Mononuclear cell (primary cell): ENCODE results near the gene KCNN1. TPM values are rescaled to one million over a fixed set of nuclear protein-coding genes. Genes with fewer than 3 reads are reported as not detected.
A peak's percentile ranks its signal among the peaks of the same experiment; 100 is the strongest.

Source experiments
- H3K27me3 ChIP-seq: 2 replicates; pipeline ENCODE4 v1.6.0; 2011; ENCODE audit warnings: low read length, control low read depth; ENCODE audit not compliant: insufficient read depth
- H3K4me1 ChIP-seq: 2 replicates; pipeline ENCODE4 v1.5.1; 2011; ENCODE audit warnings: mild to moderate bottlenecking, low read length, control low read depth; ENCODE audit not compliant: insufficient read depth
- H3K4me3 ChIP-seq: 2 replicates; pipeline ENCODE4 v1.5.1; 2011; ENCODE audit warnings: mild to moderate bottlenecking, low read length, moderate library complexity
- H3K9me3 ChIP-seq: 2 replicates; pipeline ENCODE4 v1.5.1; 2011; ENCODE audit warnings: low read depth, mild to moderate bottlenecking, control low read depth, low read length
- total RNA-seq: library from RNA; depleted of rRNA; stranded (reverse); fragments of >200 nt; gene quantifications from one replicate; pipeline ENCODE4 v1.2.3, GENCODE V29; 2012

KCNN1 gene
- total RNA-seq, 1 donor = under 0.01 TPM

GRCh38 chr19:17942582-17943273 lies 24.2 kb upstream of the KCNN1 start:
- Histone ChIP-seq H3K9me3 (no peaks in the 10 kb centered on the region), H3K4me3 (no peak overlapping the region), H3K4me1 (peaks cover 12% of the 10 kb centered on the region), H3K27me3 (no peaks in the 10 kb centered on the region)

GRCh38 chr19:17943274-17944221 lies 23.4 kb upstream of the KCNN1 start:
- H3K4me1 ChIP-seq = peaks cover 12% of the 10 kb centered on the region
- H3K9me3 ChIP-seq = no peaks in the 10 kb centered on the region
- no peak overlapping the region for H3K4me3 ChIP-seq
- H3K27me3 ChIP-seq = no peaks in the 10 kb centered on the region

- no peaks in the 10 kb centered on the region for H3K9me3 ChIP-seq
- H3K4me3 ChIP-seq = no peak overlapping the region
- H3K4me1 ChIP-seq = peaks cover 20% of the 10 kb centered on the region
- H3K27me3 ChIP-seq = peaks cover 5% of the 10 kb centered on the region
Observed at GRCh38 chr19:17944301-17944700, 22.6 kb upstream of the KCNN1 start.

- Histone ChIP-seq H3K9me3 (no peaks in the 10 kb centered on the region), H3K4me3 (peak overlapping the region; percentile 32), H3K4me1 (peaks cover 46% of the 10 kb centered on the region), H3K27me3 (peaks cover 31% of the 10 kb centered on the region)
Observed at GRCh38 chr19:17946965-17947784, 19.7 kb upstream of the KCNN1 start.

GRCh38 chr19:17947815-17948513 lies 18.9 kb upstream of the KCNN1 start:
- H3K27me3 ChIP-seq = peaks cover 39% of the 10 kb centered on the region
- H3K4me3 ChIP-seq = peak overlapping the region; percentile 34

GRCh38 chr19:17948514-17948900 lies 18.4 kb upstream of the KCNN1 start:
- no peaks in the 10 kb centered on the region for H3K9me3 ChIP-seq
- peaks cover 45% of the 10 kb centered on the region for H3K27me3 ChIP-seq
- no peak overlapping the region for H3K4me3 ChIP-seq
- H3K4me1 ChIP-seq = peaks cover 56% of the 10 kb centered on the region

More at GRCh38 chr19:17947815-17948513, 18.9 kb upstream of the KCNN1 start:
- H3K9me3 ChIP-seq = no peaks in the 10 kb centered on the region
- peaks cover 53% of the 10 kb centered on the region for H3K4me1 ChIP-seq

DNA sequence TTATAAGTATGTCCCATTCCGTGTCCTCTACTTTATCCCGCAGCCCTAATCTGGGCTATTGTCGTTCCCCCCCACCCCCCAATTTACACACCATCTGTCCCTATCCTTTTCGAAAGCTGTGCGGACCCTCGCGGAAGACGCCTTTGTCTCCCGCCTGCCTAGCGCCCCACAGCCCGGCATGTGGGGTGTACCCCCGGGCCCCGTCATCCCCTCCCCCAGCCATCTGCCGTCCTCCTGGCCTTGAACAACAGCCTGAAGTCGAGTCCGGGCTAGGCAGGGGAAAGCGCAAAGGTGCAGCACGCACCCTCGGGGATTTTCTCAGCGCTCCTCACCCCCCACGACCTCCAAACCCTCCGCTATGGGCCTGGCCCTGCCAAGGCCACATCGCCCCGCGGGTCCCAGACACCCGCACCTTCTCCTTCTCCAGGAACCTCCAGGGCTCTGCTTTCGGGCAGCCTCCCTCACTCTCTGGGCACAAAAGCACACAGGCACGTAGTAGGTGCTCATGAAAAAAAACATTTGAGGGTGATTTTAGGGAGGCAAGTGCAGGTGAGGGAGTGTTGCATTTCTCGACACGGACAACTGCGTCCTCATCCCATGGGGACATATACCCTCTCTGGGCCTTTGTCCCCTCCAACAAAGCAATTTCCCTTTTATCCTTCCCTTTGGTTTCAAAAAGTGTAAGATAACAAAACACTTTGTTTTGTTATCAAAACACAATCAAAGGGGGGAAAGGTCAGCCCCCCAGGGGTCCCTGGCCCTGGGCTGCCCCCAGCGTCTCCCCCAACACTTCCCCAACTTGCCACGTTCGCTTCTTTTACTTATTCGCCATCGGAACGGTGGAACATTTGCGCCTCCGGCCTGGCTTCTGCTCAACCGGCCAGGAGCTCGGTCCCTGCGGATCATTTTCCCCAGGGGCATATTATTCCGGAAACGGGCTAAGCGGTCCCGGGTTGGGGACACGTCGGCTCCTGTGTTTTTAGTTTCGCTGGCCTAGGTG lies 17.7 kb upstream of the KCNN1 start:
- Histone ChIP-seq H3K4me3 (no peak overlapping the region), H3K4me1 (peaks cover 56% of the 10 kb centered on the region), H3K9me3 (no peaks in the 10 kb centered on the region), H3K27me3 (peaks cover 51% of the 10 kb centered on the region)

GRCh38 chr19:17949956-17950309 lies 17.0 kb upstream of the KCNN1 start:
- Histone ChIP-seq H3K9me3 (no peaks in the 10 kb centered on the region), H3K4me3 (no peak overlapping the region), H3K4me1 (peaks cover 56% of the 10 kb centered on the region), H3K27me3 (peaks cover 53% of the 10 kb centered on the region)

DNA sequence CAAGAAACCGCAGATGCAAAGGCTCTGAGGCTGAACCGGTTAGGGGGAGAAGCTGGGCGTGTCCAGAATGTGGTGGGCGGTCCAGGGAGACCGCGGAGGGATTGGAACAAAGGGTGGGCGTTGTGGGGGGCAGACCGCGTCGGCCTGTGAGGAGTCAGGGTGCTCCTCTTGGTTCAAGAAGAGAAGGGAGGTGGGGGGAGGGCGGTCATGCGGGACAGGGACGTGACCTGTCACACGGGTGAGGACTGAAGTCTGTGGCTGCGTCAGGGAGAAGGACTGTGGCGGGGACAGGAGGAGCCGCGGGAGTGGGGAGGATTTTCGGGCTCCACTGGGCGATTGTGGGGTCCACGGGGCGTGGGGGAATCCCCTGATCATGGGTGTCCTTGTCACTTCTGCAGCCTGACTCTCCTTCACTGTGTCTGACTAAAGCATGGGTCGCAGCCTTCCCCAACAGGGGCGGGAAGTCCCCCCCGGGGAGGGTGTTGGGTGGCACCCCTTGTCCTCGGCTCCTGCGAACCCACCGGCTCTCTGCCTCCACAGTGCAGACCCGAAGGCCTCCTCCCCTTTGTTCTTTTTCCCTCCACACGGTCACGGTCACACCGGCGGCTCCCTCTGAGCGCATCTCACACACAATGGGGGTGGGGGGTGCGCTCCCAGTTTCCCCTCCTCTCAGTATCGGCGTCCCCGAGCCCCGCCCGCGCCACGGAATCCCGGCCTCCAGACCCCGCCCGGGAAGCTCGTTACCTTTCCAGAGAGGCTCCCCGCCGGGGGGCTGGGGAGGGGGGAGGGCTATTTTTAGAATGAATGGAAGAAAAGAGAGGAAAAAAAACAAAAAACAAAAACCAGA lies 16.4 kb upstream of the KCNN1 start:
- peaks cover 53% of the 10 kb centered on the region for H3K27me3 ChIP-seq
- no peak overlapping the region for H3K4me3 ChIP-seq

GRCh38 chr19:17951157-17951989 lies 15.5 kb upstream of the KCNN1 start:
- H3K9me3 ChIP-seq = no peaks in the 10 kb centered on the region
- H3K4me3 ChIP-seq = no peak overlapping the region
- peaks cover 53% of the 10 kb centered on the region for H3K27me3 ChIP-seq
- peaks cover 56% of the 10 kb centered on the region for H3K4me1 ChIP-seq

More for the DNA sequence above, 16.4 kb upstream of the KCNN1 start:
- peaks cover 56% of the 10 kb centered on the region for H3K4me1 ChIP-seq
- no peaks in the 10 kb centered on the region for H3K9me3 ChIP-seq

DNA sequence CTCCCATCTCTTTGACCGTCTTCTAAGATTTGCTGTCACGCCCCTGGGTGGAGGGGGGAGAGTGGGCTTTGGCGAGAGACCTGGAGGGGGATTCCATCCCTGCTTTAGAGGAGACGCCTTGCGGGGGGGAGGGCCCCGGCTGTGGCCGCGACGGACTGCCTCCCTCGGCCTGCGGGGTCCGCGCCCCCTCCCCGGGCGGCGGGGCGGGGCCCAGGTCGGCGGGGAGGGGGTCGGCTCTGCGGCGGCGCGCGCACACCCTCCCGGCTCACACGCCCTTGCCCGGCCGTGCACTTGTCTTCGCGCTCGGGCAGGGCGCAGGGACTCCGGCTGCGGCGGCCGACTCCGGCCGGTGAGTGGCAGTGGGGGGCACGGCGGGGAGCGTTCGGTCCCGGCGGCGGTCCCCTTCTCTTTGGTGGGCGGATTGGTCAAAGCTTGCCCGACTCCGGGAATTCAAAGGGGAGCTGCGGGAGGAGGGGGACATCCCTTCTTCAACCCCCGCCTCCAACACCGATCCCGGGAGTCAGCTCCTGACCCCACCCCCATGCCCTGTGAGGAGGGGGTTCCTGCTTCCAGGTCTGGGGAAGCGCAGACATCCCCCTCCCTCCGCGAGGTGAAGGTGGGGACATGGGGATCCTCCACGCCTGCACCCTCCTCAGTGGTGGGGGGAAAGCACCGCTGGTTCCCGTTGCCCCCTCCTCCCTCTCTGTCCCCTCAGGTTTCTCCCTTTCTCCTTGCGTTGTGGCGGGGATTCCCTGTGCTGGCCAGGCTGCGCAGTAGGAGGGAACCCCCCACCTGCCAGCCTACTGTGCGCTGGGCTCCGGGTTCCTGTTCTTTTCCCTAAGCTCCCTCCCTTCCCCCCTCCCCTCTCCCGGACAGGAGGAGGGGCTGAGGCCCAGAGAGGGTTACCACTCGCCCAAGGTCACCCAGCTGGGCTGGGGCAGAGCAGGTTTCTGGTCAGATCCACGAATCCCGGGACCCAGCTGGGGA lies 14.6 kb upstream of the KCNN1 start:
- Histone ChIP-seq H3K27me3 (peaks cover 53% of the 10 kb centered on the region), H3K4me1 (peaks cover 46% of the 10 kb centered on the region)

More for the DNA sequence above, 14.6 kb upstream of the KCNN1 start:
- Histone ChIP-seq H3K9me3 (no peaks in the 10 kb centered on the region), H3K4me3 (no peak overlapping the region)
